Measurements from ENCODE around the gene CLTB.

Gene CLTB

GRCh38 chr5:176352116-176352878, 64.0 kb downstream of the CLTB start:
- TF ChIP-seq FOXM1 (IDR thresholded peaks at IDR 0.05; ENCODE audit: borderline replicate concordance, low read depth) (no peak), ZBTB7A (IDR thresholded peaks at IDR 0.05; ENCODE audit: low read depth) (no peak), NFIC (IDR thresholded peaks at IDR 0.05) (no peak), USF1 (IDR thresholded peaks at IDR 0.05) (no peak), EP300 (IDR thresholded peaks at IDR 0.05; ENCODE audit: borderline replicate concordance) (no peak), RAD21 (IDR thresholded peaks at IDR 0.05; ENCODE audit: low read depth) (no peak), REST (IDR thresholded peaks at IDR 0.05; ENCODE audit: low read depth) (no peak), TCF12 (IDR thresholded peaks at IDR 0.05; ENCODE audit: low read depth) (no peak), CEBPB (IDR thresholded peaks at IDR 0.05) (no peak), CREB1 (IDR thresholded peaks at IDR 0.05; ENCODE audit: low read depth) (no peak), MAX (IDR thresholded peaks at IDR 0.05) (no peak), YY1 (IDR thresholded peaks at IDR 0.05; ENCODE audit: low read depth) (no peak), EGR1 (IDR thresholded peaks at IDR 0.05) (no peak), TAF1 (IDR thresholded peaks at IDR 0.05; ENCODE audit: low read depth) (no peak), TEAD4 (IDR thresholded peaks at IDR 0.05) (no peak)

- no peak for TF ChIP-seq TEAD4 (IDR thresholded peaks at IDR 0.05)
- no peak for TF ChIP-seq YY1 (IDR thresholded peaks at IDR 0.05; ENCODE audit: low read depth)
- no peak for TF ChIP-seq USF1 (IDR thresholded peaks at IDR 0.05)
- TF ChIP-seq NFIC (IDR thresholded peaks at IDR 0.05), result no peak
- TF ChIP-seq TCF12 (IDR thresholded peaks at IDR 0.05; ENCODE audit: low read depth), result no peak
- no peak for TF ChIP-seq CEBPB (IDR thresholded peaks at IDR 0.05)
- TF ChIP-seq ZBTB7A (IDR thresholded peaks at IDR 0.05; ENCODE audit: low read depth), result no peak
- TF ChIP-seq MAX (IDR thresholded peaks at IDR 0.05), result no peak
- no peak for TF ChIP-seq FOXM1 (IDR thresholded peaks at IDR 0.05; ENCODE audit: borderline replicate concordance, low read depth)
- no peak for TF ChIP-seq EGR1 (IDR thresholded peaks at IDR 0.05)
- TF ChIP-seq RAD21 (IDR thresholded peaks at IDR 0.05; ENCODE audit: low read depth), result no peak
- TF ChIP-seq REST (IDR thresholded peaks at IDR 0.05; ENCODE audit: low read depth), result no peak
- no peak for TF ChIP-seq CREB1 (IDR thresholded peaks at IDR 0.05; ENCODE audit: low read depth)
Observed at GRCh38 chr5:176350416-176350815, 65.9 kb downstream of the CLTB start.

- TF ChIP-seq NFIC (IDR thresholded peaks at IDR 0.05), result no peak
- TF ChIP-seq EP300 (IDR thresholded peaks at IDR 0.05; ENCODE audit: borderline replicate concordance), result no peak
- TF ChIP-seq MAX (IDR thresholded peaks at IDR 0.05), result no peak
- TF ChIP-seq TCF12 (IDR thresholded peaks at IDR 0.05; ENCODE audit: low read depth), result no peak
- no peak for TF ChIP-seq TEAD4 (IDR thresholded peaks at IDR 0.05)
- TF ChIP-seq CEBPB (IDR thresholded peaks at IDR 0.05), result no peak
- TF ChIP-seq RAD21 (IDR thresholded peaks at IDR 0.05; ENCODE audit: low read depth), result no peak
- TF ChIP-seq CREB1 (IDR thresholded peaks at IDR 0.05; ENCODE audit: low read depth), result no peak
- no peak for TF ChIP-seq ZBTB7A (IDR thresholded peaks at IDR 0.05; ENCODE audit: low read depth)
- TF ChIP-seq FOXM1 (IDR thresholded peaks at IDR 0.05; ENCODE audit: borderline replicate concordance, low read depth), result no peak
- no peak for TF ChIP-seq USF1 (IDR thresholded peaks at IDR 0.05)
- TF ChIP-seq YY1 (IDR thresholded peaks at IDR 0.05; ENCODE audit: low read depth), result no peak
- TF ChIP-seq EGR1 (IDR thresholded peaks at IDR 0.05), result no peak
Observed at GRCh38 chr5:176342766-176343458, 73.4 kb downstream of the CLTB start.
